Progenitor cell of endocrine pancreas (in vitro differentiated cells): ENCODE measurements around the gene ZNRD2. TPM values are rescaled to one million over a fixed set of nuclear protein-coding genes. Genes with fewer than 3 reads are reported as not detected.

Experiments used
- DNase-seq: peaks from one replicate; pipeline ENCODE4 v3.0.0; 2021; ENCODE audit warnings: low spot score; ENCODE audit not compliant: unreplicated experiment
- H3K27ac Mint-ChIP-seq: 2 replicates; pipeline ENCODE4 v1.8.0; 2021; ENCODE audit warnings: mild to moderate bottlenecking, moderate library complexity, mixed read lengths
- H3K27me3 Mint-ChIP-seq: 2 replicates; pipeline ENCODE4 v1.8.0; 2021; ENCODE audit warnings: mixed read lengths
- H3K36me3 Mint-ChIP-seq: 2 replicates; pipeline ENCODE4 v1.8.0; 2022; ENCODE audit warnings: mixed read lengths; ENCODE audit not compliant: insufficient read depth
- H3K4me1 Mint-ChIP-seq: 2 replicates; pipeline ENCODE4 v1.8.0; 2021; ENCODE audit warnings: low read depth, mixed read lengths
- H3K4me3 Mint-ChIP-seq: 2 replicates; pipeline ENCODE4 v1.8.0; 2021; ENCODE audit warnings: low read depth, mild to moderate bottlenecking, moderate library complexity, mixed read lengths
- H3K9me3 Mint-ChIP-seq: 2 replicates; pipeline ENCODE4 v1.8.0; 2021; ENCODE audit warnings: low read depth, mixed read lengths
- total RNA-seq: library from RNA; stranded (reverse); gene quantifications from 2 replicates; pipeline ENCODE4 v1.2.1, GENCODE V29; 2021
- TF ChIP-seq, protein P1 (sequence below): fragments of 200-600 bp; sonication (generic); IDR thresholded peaks from one replicate; pipeline ENCODE4 v1.5.0; 2021; ENCODE audit warnings: antibody characterized with exemption, mild to moderate bottlenecking; ENCODE audit not compliant: unreplicated experiment

Gene ZNRD2
- total RNA-seq, 1 donor from 2014 or later, result 25.9 TPM

DNA sequence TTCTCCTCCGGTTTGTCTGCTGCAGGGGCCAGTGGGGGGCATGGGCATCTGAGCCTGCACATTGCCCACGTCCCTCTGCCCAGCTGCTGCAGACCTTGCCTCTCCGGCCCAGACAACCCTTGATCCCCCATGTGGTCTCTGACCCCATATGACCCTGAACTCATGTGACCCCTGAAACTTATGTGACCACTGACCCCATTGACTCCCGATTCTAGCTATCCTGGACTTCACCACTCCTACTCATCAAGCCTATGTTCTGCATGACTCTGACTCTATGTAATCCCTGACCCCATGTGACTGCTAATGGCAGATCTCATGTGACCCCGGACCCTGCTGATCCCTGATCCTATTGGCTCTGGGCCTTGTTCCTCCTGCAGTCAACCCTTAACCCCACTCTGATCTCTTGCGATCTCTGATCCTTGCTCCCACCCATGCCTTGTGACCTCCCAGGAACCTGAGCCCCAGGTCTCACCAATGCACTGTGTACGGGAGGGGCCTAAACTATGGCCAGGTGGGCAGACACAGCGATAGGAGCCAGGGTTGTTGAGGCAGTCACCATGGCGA, 17.8 kb upstream of the ZNRD2 start:
- Mint-ChIP-seq H3K27me3 (peaks cover 49% of the 10 kb centered on the region), H3K9me3 (no peaks in the 10 kb centered on the region), H3K4me1 (peaks cover 21% of the 10 kb centered on the region), H3K4me3 (no peak overlapping the region), H3K27ac (peak overlapping the region; percentile 50), H3K36me3 (peaks cover 2% of the 10 kb centered on the region)
- TF ChIP-seq, protein P1, sequence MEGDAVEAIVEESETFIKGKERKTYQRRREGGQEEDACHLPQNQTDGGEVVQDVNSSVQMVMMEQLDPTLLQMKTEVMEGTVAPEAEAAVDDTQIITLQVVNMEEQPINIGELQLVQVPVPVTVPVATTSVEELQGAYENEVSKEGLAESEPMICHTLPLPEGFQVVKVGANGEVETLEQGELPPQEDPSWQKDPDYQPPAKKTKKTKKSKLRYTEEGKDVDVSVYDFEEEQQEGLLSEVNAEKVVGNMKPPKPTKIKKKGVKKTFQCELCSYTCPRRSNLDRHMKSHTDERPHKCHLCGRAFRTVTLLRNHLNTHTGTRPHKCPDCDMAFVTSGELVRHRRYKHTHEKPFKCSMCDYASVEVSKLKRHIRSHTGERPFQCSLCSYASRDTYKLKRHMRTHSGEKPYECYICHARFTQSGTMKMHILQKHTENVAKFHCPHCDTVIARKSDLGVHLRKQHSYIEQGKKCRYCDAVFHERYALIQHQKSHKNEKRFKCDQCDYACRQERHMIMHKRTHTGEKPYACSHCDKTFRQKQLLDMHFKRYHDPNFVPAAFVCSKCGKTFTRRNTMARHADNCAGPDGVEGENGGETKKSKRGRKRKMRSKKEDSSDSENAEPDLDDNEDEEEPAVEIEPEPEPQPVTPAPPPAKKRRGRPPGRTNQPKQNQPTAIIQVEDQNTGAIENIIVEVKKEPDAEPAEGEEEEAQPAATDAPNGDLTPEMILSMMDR, result no peak
- DNase-seq, result no peak

GRCh38 chr11:65553301-65554001, 16.8 kb upstream of the ZNRD2 start:
- no peak overlapping the region for H3K4me3 Mint-ChIP-seq

DNA sequence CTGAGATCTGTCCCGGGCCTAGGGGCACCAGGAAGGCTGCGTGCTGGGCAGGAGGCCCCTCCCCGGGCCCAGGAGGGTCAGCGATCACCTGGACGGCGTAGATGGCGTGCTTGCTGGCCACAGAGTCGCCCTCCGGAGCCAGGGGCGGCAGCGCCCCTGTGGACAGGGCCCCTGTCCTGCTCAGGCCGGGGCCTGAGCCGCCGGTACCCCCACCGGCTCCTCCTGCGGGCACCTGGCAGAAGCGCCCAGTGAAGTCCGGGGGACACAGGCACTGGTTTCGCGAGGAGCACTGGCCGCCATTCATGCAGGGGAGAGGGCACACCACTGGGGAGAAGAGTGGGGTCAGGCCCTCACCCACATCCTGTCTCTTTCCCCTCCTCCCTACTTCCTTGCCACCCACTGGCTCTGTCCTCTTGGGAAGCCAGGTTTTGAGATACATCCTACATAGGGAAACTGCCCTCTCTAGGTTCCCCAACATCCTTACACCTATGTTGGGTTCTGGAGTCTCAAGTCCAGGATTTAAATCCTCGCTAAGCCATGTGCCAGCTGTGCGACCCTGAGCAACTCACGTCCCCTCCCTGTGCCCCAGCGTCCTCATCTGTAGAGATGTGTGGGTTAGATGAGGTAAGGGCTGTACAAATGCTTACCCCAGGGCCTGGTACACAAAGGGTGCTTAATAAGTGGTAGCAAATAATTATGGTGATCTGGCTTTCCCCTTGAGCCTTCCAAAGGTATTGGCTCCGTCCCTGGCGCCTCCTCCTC, 16.0 kb upstream of the ZNRD2 start:
- peaks cover 21% of the 10 kb centered on the region for H3K4me1 Mint-ChIP-seq
- no peaks in the 10 kb centered on the region for H3K9me3 Mint-ChIP-seq
- TF ChIP-seq, protein P1, result no peak
- DNase-seq, result no peak
- H3K4me3 Mint-ChIP-seq, result no peak overlapping the region
- H3K27ac Mint-ChIP-seq, result peak overlapping the region; percentile 82
- peaks cover 32% of the 10 kb centered on the region for H3K27me3 Mint-ChIP-seq
- no peaks in the 10 kb centered on the region for H3K36me3 Mint-ChIP-seq

More at GRCh38 chr11:65553301-65554001, 16.8 kb upstream of the ZNRD2 start:
- Mint-ChIP-seq H3K9me3 (no peaks in the 10 kb centered on the region), H3K27me3 (peaks cover 40% of the 10 kb centered on the region), H3K27ac (no peak overlapping the region), H3K36me3 (no peaks in the 10 kb centered on the region), H3K4me1 (peaks cover 21% of the 10 kb centered on the region)
- DNase-seq, result no peak
- TF ChIP-seq, protein P1, result no peak

- DNase-seq, result no peak
- H3K9me3 Mint-ChIP-seq, result no peaks in the 10 kb centered on the region
- H3K27me3 Mint-ChIP-seq, result peaks cover 33% of the 10 kb centered on the region
- no peak overlapping the region for H3K4me3 Mint-ChIP-seq
- H3K27ac Mint-ChIP-seq, result peak overlapping the region; percentile 82
- peaks cover 21% of the 10 kb centered on the region for H3K4me1 Mint-ChIP-seq
- TF ChIP-seq, protein P1, result no peak
- H3K36me3 Mint-ChIP-seq, result no peaks in the 10 kb centered on the region
Measured at GRCh38 chr11:65554842-65555430, 15.3 kb upstream of the ZNRD2 start.

DNA sequence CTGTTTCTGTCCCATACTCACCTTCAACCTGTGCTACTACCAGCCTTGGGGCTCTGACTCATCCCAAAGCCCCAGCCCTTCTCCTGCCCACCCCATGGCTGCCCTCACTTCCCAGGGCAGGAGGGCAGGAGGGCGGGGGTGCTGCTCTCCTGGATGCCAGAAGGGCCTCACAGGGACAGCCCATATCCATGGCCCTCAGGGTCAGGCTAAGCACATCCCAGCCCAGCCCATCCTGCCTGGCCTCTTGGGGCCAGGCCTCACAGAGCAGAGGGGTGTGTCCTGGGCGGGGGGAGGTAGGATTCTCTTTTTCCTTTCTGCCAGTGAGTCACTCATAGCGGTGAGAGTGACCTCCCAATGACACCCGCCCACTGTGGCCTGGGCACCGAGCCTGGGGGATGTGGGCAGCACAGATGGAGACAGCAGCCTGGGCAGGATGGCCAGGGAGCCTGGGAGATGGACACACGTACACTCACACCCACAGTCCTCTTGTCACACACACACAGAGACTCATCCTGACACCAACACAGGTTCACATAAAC, 14.5 kb upstream of the ZNRD2 start:
- no peak for DNase-seq
- Mint-ChIP-seq H3K36me3 (no peaks in the 10 kb centered on the region), H3K4me3 (peak overlapping the region; percentile 55), H3K27ac (no peak overlapping the region), H3K9me3 (no peaks in the 10 kb centered on the region), H3K4me1 (peaks cover 24% of the 10 kb centered on the region), H3K27me3 (peaks cover 41% of the 10 kb centered on the region)
- TF ChIP-seq, protein P1, result no peak
